ENCODE results near the gene SNAP23.

DNA sequence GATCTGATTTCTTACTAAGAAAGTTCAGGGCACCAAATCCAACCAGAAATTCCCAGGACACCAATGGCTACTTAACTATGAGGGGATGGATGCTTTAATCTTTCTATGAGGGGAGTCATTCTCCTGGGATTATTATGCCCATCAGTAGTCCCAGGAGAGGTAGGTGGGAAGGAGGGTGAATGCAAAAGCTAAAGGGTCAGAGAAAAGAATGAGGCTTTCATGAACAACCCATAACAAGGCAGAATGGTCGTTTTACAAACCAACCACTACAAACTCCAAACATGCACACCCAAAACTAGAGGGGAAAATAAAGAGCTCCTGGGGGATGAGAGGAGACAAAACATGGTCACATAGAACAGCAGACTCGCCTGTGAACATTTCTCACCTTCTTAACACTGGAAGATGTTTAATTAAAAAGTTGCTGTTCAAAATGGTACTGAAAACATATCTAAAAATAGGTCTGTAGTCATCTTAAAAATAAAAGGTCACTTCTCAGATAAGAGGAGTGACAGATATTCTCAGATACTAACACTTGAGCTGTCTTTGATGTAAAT lies 83.6 kb downstream of the SNAP23 start:
- no peak for TF ChIP-seq POLR2A (IDR thresholded peaks at IDR 0.05)
- TF ChIP-seq, protein P1, sequence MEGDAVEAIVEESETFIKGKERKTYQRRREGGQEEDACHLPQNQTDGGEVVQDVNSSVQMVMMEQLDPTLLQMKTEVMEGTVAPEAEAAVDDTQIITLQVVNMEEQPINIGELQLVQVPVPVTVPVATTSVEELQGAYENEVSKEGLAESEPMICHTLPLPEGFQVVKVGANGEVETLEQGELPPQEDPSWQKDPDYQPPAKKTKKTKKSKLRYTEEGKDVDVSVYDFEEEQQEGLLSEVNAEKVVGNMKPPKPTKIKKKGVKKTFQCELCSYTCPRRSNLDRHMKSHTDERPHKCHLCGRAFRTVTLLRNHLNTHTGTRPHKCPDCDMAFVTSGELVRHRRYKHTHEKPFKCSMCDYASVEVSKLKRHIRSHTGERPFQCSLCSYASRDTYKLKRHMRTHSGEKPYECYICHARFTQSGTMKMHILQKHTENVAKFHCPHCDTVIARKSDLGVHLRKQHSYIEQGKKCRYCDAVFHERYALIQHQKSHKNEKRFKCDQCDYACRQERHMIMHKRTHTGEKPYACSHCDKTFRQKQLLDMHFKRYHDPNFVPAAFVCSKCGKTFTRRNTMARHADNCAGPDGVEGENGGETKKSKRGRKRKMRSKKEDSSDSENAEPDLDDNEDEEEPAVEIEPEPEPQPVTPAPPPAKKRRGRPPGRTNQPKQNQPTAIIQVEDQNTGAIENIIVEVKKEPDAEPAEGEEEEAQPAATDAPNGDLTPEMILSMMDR (IDR thresholded peaks at IDR 0.05), result no peak
